Heart left ventricle (tissue), 16 donors: ENCODE measurements around the gene FRMD7. TPM values are rescaled to one million over a fixed set of nuclear protein-coding genes. Genes with fewer than 3 reads are reported as not detected.
A peak's percentile ranks its signal among the peaks of the same experiment; 100 is the strongest.

Experiments used
- ATAC-seq, 4 donors: fragments of 200-7000 bp; cut with Tn5 transposase; one replicate each; pipeline ENCODE4 v1.9.1; 2020 to 2022; ENCODE audit warnings: moderate library complexity in 4 of 4, mild to moderate bottlenecking in 3 of 4, moderate number of reproducible peaks in 1 of 4
- DNase-seq, 5 donors: peaks; one replicate each; pipeline ENCODE4 v3.0.0-alpha.2; 2020
- H3K27ac ChIP-seq, 12 donors: fragments of 200-600 bp; sonication (generic) in 4 of 12; one replicate each; pipeline versions ENCODE4 v1.5.0 to v1.8.0; 2016 to 2022; ENCODE audit warnings: mild to moderate bottlenecking in 2 of 12
- H3K27me3 ChIP-seq, 9 donors: fragments of 200-600 bp; sonication (generic) in 2 of 9; one replicate each; pipeline versions ENCODE4 v1.5.1 to v1.8.0; 2016 to 2022; ENCODE audit warnings: mild to moderate bottlenecking in 3 of 9
- H3K36me3 ChIP-seq, 9 donors: fragments of 200-600 bp; sonication (generic) in 2 of 9; one replicate each; pipeline versions ENCODE4 v1.5.0 to v1.8.0; 2018 to 2022; ENCODE audit warnings: mild to moderate bottlenecking in 2 of 9
- H3K4me1 ChIP-seq, 12 donors: fragments of 200-600 bp; sonication (generic) in 4 of 12; one replicate each; pipeline versions ENCODE4 v1.5.0 to v1.8.0; 2016 to 2022; ENCODE audit warnings: mild to moderate bottlenecking in 3 of 12
- H3K4me3 ChIP-seq, 12 donors: fragments of 200-600 bp; sonication (generic) in 4 of 12; one replicate each; pipeline versions ENCODE4 v1.5.0 to v1.8.0; 2017 to 2022; ENCODE audit warnings: mild to moderate bottlenecking in 9 of 12, moderate library complexity in 4 of 12
- H3K9me3 ChIP-seq, 12 donors: fragments of 200-600 bp; sonication (generic) in 4 of 12; one replicate each; pipeline versions ENCODE4 v1.5.0 to v1.8.0; 2016 to 2022; ENCODE audit warnings: mild to moderate bottlenecking in 1 of 12
- CTCF ChIP-seq, 12 donors: fragments of 200-600 bp; sonication (generic) in 4 of 12; IDR thresholded peaks; one replicate each; pipeline versions ENCODE4 v1.5.0 to v1.8.0; 2018 to 2022; ENCODE audit warnings: antibody characterized with exemption in 12 of 12, mild to moderate bottlenecking in 5 of 12
- POLR2A ChIP-seq, 2 donors: fragments of 450-650 bp; IDR thresholded peaks; one replicate each; pipeline ENCODE4 v1.6.1; 2017; ENCODE audit warnings: antibody characterized with exemption in 2 of 2, mild to moderate bottlenecking in 2 of 2, moderate library complexity in 2 of 2
- WGBS, 4 donors: extraction: QIAGEN DNeasy Blood & Tissue Kit in 2 of 4; methylation state at CpG; one replicate each; pipeline versions ENCODE4 v1.1.5 to v1.1.7; 2013 to 2018; 5-methylcytosine and 5-hydroxymethylcytosine counted together
- intact Hi-C, 10 donors: fragments of 100-400 bp; cut with DNase I; formaldehyde crosslinking; loops; one replicate each; pipeline versions ENCODE4 v1.11.1 to v1.14.2; 2022
- polyA plus RNA-seq, 2 donors: library from polyadenylated mRNA; stranded (reverse); fragments of 200-250 nt; gene quantifications; one replicate each; pipeline ENCODE4 v1.2.3, GENCODE V29; 2013
- total RNA-seq, 9 donors: library from RNA; depleted of rRNA in 2 of 9; stranded (reverse); fragments of >200 nt in 2 of 9; fragmentation: NEBNext Ultra II Directional in 3 of 9; extraction: Animal tissue kit (Norgen Biotek cat#: 25700) in 3 of 9; gene quantifications; one replicate each; pipeline versions ENCODE4 v1.1.0 to v1.2.4, GENCODE V29; 2016 to 2023
- donor health status: ischemic (EF 13 %, LVEDD 7.1; RV severe dilation, severe dysfunction).
- donor health status: healthy with polysubstance abuse.
- donor health status: DM: no; HTN: yes; CAD: no.
- donor health status: DM: no; HTN: no; CAD: no.
- donor health status: ischemic (EF 25% LVEDD 6.9; RV normal size, moderate dysfunction).
- donor health status: ischemic (EF 25% LVEDD 5.7; RV mildly dilated, moderate dysfunction).
- donor health status: healthy.
- donor health status: DM: yes; HTN: yes; CAD: no.
- donor health status: ischemic (EF 35%, LVEDD 5.7; RV mildly dilated, moderate dysfunction).
- donor health status: nonischemic (EF 11% LVEDD 7.7; RV severe dilation, severe dysfunction).
- donor health status: DM: yes; HTN: yes; CAD: no.
- donor health status: PGD.
- donor health status: ischemic (EF 29% LVEDD 5.4; RV normal size, mild dysfunction).
- donor health status: nonischemic (EF 23%, LVEDD 6.1; RV moderate dilation, normal function).

The FRMD7 gene
- total and polyA plus RNA-seq, 11 donors, result 0.04 to 0.66 (median 0.27) TPM; not detected in 6

- H3K27me3 ChIP-seq, result peaks cover 0 to 18% (median 0%) of the 10 kb centered on the region in 9 donors
- intact Hi-C loops, result no loop called here
- H3K36me3 ChIP-seq, result no peaks in the 10 kb centered on the region
- TF ChIP-seq POLR2A (IDR thresholded peaks at IDR 0.05) (no peak), CTCF (IDR thresholded peaks at IDR 0.05) (no peak)
- WGBS, 4 donors, result 26 to 58% (median 53%) methylated on average over 1 of the region's 1 CpG
- no peak for ATAC-seq
- H3K4me3 ChIP-seq, result no peak overlapping the region
- DNase-seq, result no peak
- no peaks in the 10 kb centered on the region for H3K9me3 ChIP-seq
- H3K27ac ChIP-seq, result no peak overlapping the region
- no peaks in the 10 kb centered on the region for H3K4me1 ChIP-seq
Observed at GRCh38 chrX:132146456-132146855, 18.6 kb upstream of the FRMD7 start.

GRCh38 chrX:132144061-132144460 is 16.2 kb upstream of the FRMD7 start:
- TF ChIP-seq CTCF (IDR thresholded peaks at IDR 0.05) (no peak), POLR2A (IDR thresholded peaks at IDR 0.05) (no peak)
- no peak for ATAC-seq
- Histone ChIP-seq H3K9me3 (no peaks in the 10 kb centered on the region), H3K4me3 (no peak overlapping the region), H3K27me3 (peaks cover 0 to 23% (median 0%) of the 10 kb centered on the region in 9 donors), H3K4me1 (no peaks in the 10 kb centered on the region), H3K27ac (no peak overlapping the region), H3K36me3 (no peaks in the 10 kb centered on the region)
- WGBS, 4 donors, result 37 to 54% (median 43%) methylated on average over 2 of the region's 2 CpGs
- peak in 3 of 5 donors; percentile 6 to 38 (median 16) for DNase-seq
- intact Hi-C loops, result no loop called here

GRCh38 chrX:132125906-132126305 is 1.9 kb downstream of the FRMD7 start:
- Histone ChIP-seq H3K27me3 (peaks cover 0 to 34% (median 0%) of the 10 kb centered on the region in 9 donors), H3K36me3 (no peaks in the 10 kb centered on the region), H3K4me3 (no peak overlapping the region), H3K4me1 (no peaks in the 10 kb centered on the region), H3K9me3 (no peaks in the 10 kb centered on the region), H3K27ac (no peak overlapping the region)
- ATAC-seq, result no peak
- intact Hi-C loops, result no loop called here
- TF ChIP-seq CTCF (IDR thresholded peaks at IDR 0.05) (no peak), POLR2A (IDR thresholded peaks at IDR 0.05) (no peak)
- no peak for DNase-seq

GRCh38 chrX:132120913-132121312 is 6.9 kb downstream of the FRMD7 start:
- ATAC-seq (no peak), DNase-seq (no peak)
- Histone ChIP-seq H3K36me3 (no peaks in the 10 kb centered on the region), H3K27ac (no peak overlapping the region), H3K4me1 (no peaks in the 10 kb centered on the region), H3K4me3 (no peak overlapping the region), H3K9me3 (no peaks in the 10 kb centered on the region), H3K27me3 (peaks cover 0 to 39% (median 0%) of the 10 kb centered on the region in 9 donors)
- intact Hi-C loops, result no loop called here
- no peak for TF ChIP-seq CTCF (IDR thresholded peaks at IDR 0.05)
- no peak for TF ChIP-seq POLR2A (IDR thresholded peaks at IDR 0.05)
- WGBS, 4 donors, result 62 to 81% (median 76%) methylated on average over 4 of the region's 4 CpGs
